DMS114 treated with DMSO at 0.1 percent for 48 hours (cell line): ENCODE data around the gene FAM221B.

ENCODE experiments used
- DNase-seq: peaks from one replicate; lab custom pipeline; 2025; ENCODE audit not compliant: unreplicated experiment; lab: John Stamatoyannopoulos, UW

The FAM221B gene

GRCh38 chr9:35847792-35848572, 19.4 kb upstream of the FAM221B start:
- no peak for DNase-seq

GRCh38 chr9:35845824-35846771, 17.6 kb upstream of the FAM221B start:
- no peak for DNase-seq

GRCh38 chr9:35844628-35845270, 16.2 kb upstream of the FAM221B start:
- no peak for DNase-seq

- DNase-seq, result no peak
These were observed 14.3 kb upstream of the FAM221B start for GRCh38 chr9:35842795-35843194.

GRCh38 chr9:35842020-35842745, 13.7 kb upstream of the FAM221B start:
- DNase-seq, result no peak

- no peak for DNase-seq
These were observed 13.0 kb upstream of the FAM221B start for GRCh38 chr9:35841645-35841900.

- no peak for DNase-seq
These were observed 12.5 kb upstream of the FAM221B start for GRCh38 chr9:35840881-35841644.

- DNase-seq, result no peak
These were observed 11.4 kb upstream of the FAM221B start for GRCh38 chr9:35839926-35840325.

GRCh38 chr9:35836595-35836994, 8.1 kb upstream of the FAM221B start:
- no peak for DNase-seq

GRCh38 chr9:35835766-35836165, 7.2 kb upstream of the FAM221B start:
- DNase-seq, result no peak

GRCh38 chr9:35835216-35835632, 6.7 kb upstream of the FAM221B start:
- DNase-seq, result no peak

- no peak for DNase-seq
These were observed 6.0 kb upstream of the FAM221B start for GRCh38 chr9:35834260-35835215.

- DNase-seq, result no peak
These were observed 4.3 kb upstream of the FAM221B start for GRCh38 chr9:35832814-35833213.

GRCh38 chr9:35831040-35831439, 2.5 kb upstream of the FAM221B start:
- no peak for DNase-seq

- no peak for DNase-seq
These were observed 1.2 kb upstream of the FAM221B start for GRCh38 chr9:35829764-35830096.

GRCh38 chr9:35829084-35829763, 692 bp upstream of the FAM221B start, which contains the start of gene TMEM8B:
TMEM8B (plus strand) TSS chr9:35829228; CDS start chr9:35829448, 220 bp downstream.
- peak; percentile 74 for DNase-seq

- no peak for DNase-seq
These were observed 1.0 kb downstream of the FAM221B start for GRCh38 chr9:35827486-35827885.

GRCh38 chr9:35826071-35826701, 2.3 kb downstream of the FAM221B start:
- peak; percentile 67 for DNase-seq
